Caco-2 (cell line): ENCODE results near the gene SLC16A3. TPM values are rescaled to one million over a fixed set of nuclear protein-coding genes. Genes with fewer than 3 reads are reported as not detected.

Experiments
- BruUV-seq: library from RNA; stranded (reverse); fragments of 400-500 nt; replicated peaks from 2 replicates; lab custom pipeline; 2021; lab: Mats Ljungman, UMichigan
- CTCF ChIA-PET: fragments of 300-600 bp; sonication (Branson Sonifier 250); formaldehyde crosslinking; loops from one replicate; lab custom pipeline; 2022; ENCODE audit warnings: antibody characterized with exemption; lab: Charles Lee
- POLR2A ChIA-PET: fragments of 300-600 bp; sonication (Branson Sonifier 250); formaldehyde crosslinking; loops from one replicate; lab custom pipeline; 2022; ENCODE audit warnings: antibody characterized with exemption; lab: Charles Lee
- DNase-seq, 2 experiments: peaks; one replicate each; pipeline versions ENCODE4 v3.0.0 to v3.0.0-alpha.2; 2020 to 2022
- H3K27me3 ChIP-seq: replicated peaks from 2 replicates; pipeline ENCODE4 v1.6.0; 2011; ENCODE audit warnings: low read length; ENCODE audit not compliant: control insufficient read depth, insufficient read depth
- H3K36me3 ChIP-seq: 2 replicates; pipeline ENCODE4 v1.5.1; 2011; ENCODE audit warnings: low read length; ENCODE audit not compliant: control insufficient read depth, insufficient read depth
- H3K4me1 ChIP-seq: fragments of 250-450 bp; sonication (Bioruptor Pico); 2 replicates; pipeline ENCODE4 v1.5.1; 2020; ENCODE audit warnings: mild to moderate bottlenecking
- H3K4me3 ChIP-seq: 2 replicates; pipeline ENCODE4 v1.5.1; 2011; ENCODE audit warnings: low read depth, mild to moderate bottlenecking, control low read depth, low read length
- H3K9me3 ChIP-seq: fragments of 250-450 bp; sonication (Bioruptor Pico); 2 replicates; pipeline ENCODE4 v1.5.1; 2020; ENCODE audit warnings: mild to moderate bottlenecking, moderate library complexity
- H3K27ac Mint-ChIP-seq: one replicate; pipeline ENCODE4 v1.8.0; 2022; ENCODE audit warnings: mixed read lengths; ENCODE audit not compliant: unreplicated experiment
- H3K27me3 Mint-ChIP-seq: one replicate; pipeline ENCODE4 v1.8.0; 2022; ENCODE audit warnings: mixed read lengths; ENCODE audit not compliant: insufficient read depth, unreplicated experiment
- H3K36me3 Mint-ChIP-seq: one replicate; pipeline ENCODE4 v1.8.0; 2022; ENCODE audit warnings: mild to moderate bottlenecking, mixed read lengths; ENCODE audit not compliant: insufficient read depth, unreplicated experiment
- H3K4me1 Mint-ChIP-seq: one replicate; pipeline ENCODE4 v1.8.0; 2022; ENCODE audit warnings: low read depth, mixed read lengths; ENCODE audit not compliant: unreplicated experiment
- H3K4me3 Mint-ChIP-seq: one replicate; pipeline ENCODE4 v1.8.0; 2022; ENCODE audit warnings: mild to moderate bottlenecking, moderate library complexity, mixed read lengths; ENCODE audit not compliant: unreplicated experiment
- H3K9me3 Mint-ChIP-seq: one replicate; pipeline ENCODE4 v1.8.0; 2022; ENCODE audit warnings: mixed read lengths; ENCODE audit not compliant: unreplicated experiment
- intact Hi-C: fragments of 100-400 bp; cut with micrococcal nuclease; formaldehyde crosslinking; loops from one replicate; pipeline ENCODE4 v1.10.0; 2022; ENCODE audit not compliant: unreplicated experiment
- total RNA-seq: library from RNA; stranded (reverse); gene quantifications from 2 replicates; pipeline ENCODE4 v1.2.3, GENCODE V29; 2022
- TF ChIP-seq, protein P1 (sequence below), 2 experiments: fragments of 200-600 bp in 1 of 2; IDR thresholded peaks; 1 replicate in 1 of 2; 2 replicates in 1 of 2; pipeline versions ENCODE4 v1.5.1 to v1.8.0; 2011 to 2022; ENCODE audit warnings: antibody characterized with exemption in 1 of 2, control low read depth in 1 of 2, inconsistent platforms in 1 of 2, low read depth in 1 of 2, low read length in 1 of 2, mild to moderate bottlenecking in 1 of 2, moderate library complexity in 1 of 2; ENCODE audit not compliant: insufficient read depth in 1 of 2, severe bottlenecking in 1 of 2, unreplicated experiment in 1 of 2

SLC16A3 gene
- total RNA-seq, 1 experiment from 2014 or later, result 13.1 TPM

GRCh38 chr17:82245134-82246039 is 16.5 kb downstream of the SLC16A3 start:
- no TSS peak for BruUV-seq
- Histone ChIP-seq H3K4me1 (no peaks in the 10 kb centered on the region), H3K4me3 (no peak overlapping the region), H3K36me3 (peaks cover 15% of the 10 kb centered on the region), H3K27me3 (no peaks in the 10 kb centered on the region), H3K9me3 (no peaks in the 10 kb centered on the region)
- no peak overlapping the region for H3K27ac Mint-ChIP-seq
- intact Hi-C loops, result no loop called here
- CTCF ChIA-PET, result interaction anchor here (0.7 kb wide), 1 partner anchor 10 kb away, joined by 3 read pairs; no protein-coding TSS in a partner anchor
- no peaks in the 10 kb centered on the region for H3K9me3 Mint-ChIP-seq
- no peak overlapping the region for H3K4me3 Mint-ChIP-seq
- H3K4me1 Mint-ChIP-seq, result peaks cover 13% of the 10 kb centered on the region
- POLR2A ChIA-PET, result no interaction called here
- peaks cover 97% of the 10 kb centered on the region for H3K36me3 Mint-ChIP-seq
- no peaks in the 10 kb centered on the region for H3K27me3 Mint-ChIP-seq
- TF ChIP-seq, protein P1, sequence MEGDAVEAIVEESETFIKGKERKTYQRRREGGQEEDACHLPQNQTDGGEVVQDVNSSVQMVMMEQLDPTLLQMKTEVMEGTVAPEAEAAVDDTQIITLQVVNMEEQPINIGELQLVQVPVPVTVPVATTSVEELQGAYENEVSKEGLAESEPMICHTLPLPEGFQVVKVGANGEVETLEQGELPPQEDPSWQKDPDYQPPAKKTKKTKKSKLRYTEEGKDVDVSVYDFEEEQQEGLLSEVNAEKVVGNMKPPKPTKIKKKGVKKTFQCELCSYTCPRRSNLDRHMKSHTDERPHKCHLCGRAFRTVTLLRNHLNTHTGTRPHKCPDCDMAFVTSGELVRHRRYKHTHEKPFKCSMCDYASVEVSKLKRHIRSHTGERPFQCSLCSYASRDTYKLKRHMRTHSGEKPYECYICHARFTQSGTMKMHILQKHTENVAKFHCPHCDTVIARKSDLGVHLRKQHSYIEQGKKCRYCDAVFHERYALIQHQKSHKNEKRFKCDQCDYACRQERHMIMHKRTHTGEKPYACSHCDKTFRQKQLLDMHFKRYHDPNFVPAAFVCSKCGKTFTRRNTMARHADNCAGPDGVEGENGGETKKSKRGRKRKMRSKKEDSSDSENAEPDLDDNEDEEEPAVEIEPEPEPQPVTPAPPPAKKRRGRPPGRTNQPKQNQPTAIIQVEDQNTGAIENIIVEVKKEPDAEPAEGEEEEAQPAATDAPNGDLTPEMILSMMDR (IDR thresholded peaks at IDR 0.05; ENCODE audit: insufficient read depth in 1 of 2, low read depth in 1 of 2, low read length in 1 of 2, severe bottlenecking in 1 of 2, unreplicated experiment in 1 of 2), result no peak
- no peak for DNase-seq

DNA sequence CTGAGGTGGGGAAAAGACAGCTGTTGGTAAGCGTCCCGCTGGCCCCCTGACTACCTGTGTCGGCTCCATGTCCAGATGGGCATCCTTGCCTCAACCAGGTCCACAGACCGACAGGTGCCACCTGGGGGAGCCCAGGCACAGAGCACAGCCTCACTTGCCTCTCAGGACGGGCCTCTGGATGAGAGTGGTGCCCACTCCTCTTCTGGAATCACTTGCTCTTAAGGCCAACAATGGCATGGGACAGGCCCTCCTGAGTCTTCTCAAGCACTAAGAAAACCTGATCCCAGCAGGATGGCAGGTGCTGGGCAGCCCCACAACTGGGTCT is 17.2 kb downstream of the SLC16A3 start:
- no peak for DNase-seq
- peaks cover 17% of the 10 kb centered on the region for H3K36me3 ChIP-seq
- TF ChIP-seq, protein P1 (IDR thresholded peaks at IDR 0.05; ENCODE audit: insufficient read depth in 1 of 2, low read depth in 1 of 2, low read length in 1 of 2, severe bottlenecking in 1 of 2, unreplicated experiment in 1 of 2), result no peak
- no peaks in the 10 kb centered on the region for H3K27me3 ChIP-seq
- no peaks in the 10 kb centered on the region for H3K4me1 ChIP-seq
- peaks cover 97% of the 10 kb centered on the region for H3K36me3 Mint-ChIP-seq
- H3K4me3 Mint-ChIP-seq, result no peak overlapping the region
- no peak overlapping the region for H3K4me3 ChIP-seq
- no peaks in the 10 kb centered on the region for H3K27me3 Mint-ChIP-seq
- ChIA-PET POLR2A (no interaction called here), CTCF (no interaction called here)
- intact Hi-C loops, result no loop called here
- H3K4me1 Mint-ChIP-seq, result peaks cover 13% of the 10 kb centered on the region
- H3K9me3 Mint-ChIP-seq, result no peaks in the 10 kb centered on the region
- H3K9me3 ChIP-seq, result no peaks in the 10 kb centered on the region
- BruUV-seq, result no TSS peak
- no peak overlapping the region for H3K27ac Mint-ChIP-seq

GRCh38 chr17:82246365-82247181 is 17.7 kb downstream of the SLC16A3 start:
- Histone ChIP-seq H3K4me1 (no peaks in the 10 kb centered on the region), H3K4me3 (no peak overlapping the region), H3K36me3 (peaks cover 20% of the 10 kb centered on the region), H3K27me3 (no peaks in the 10 kb centered on the region), H3K9me3 (no peaks in the 10 kb centered on the region)
- H3K4me1 Mint-ChIP-seq, result peaks cover 13% of the 10 kb centered on the region
- intact Hi-C loops, result no loop called here
- H3K9me3 Mint-ChIP-seq, result no peaks in the 10 kb centered on the region
- POLR2A ChIA-PET, result no interaction called here
- no peak overlapping the region for H3K27ac Mint-ChIP-seq
- TF ChIP-seq, protein P1 (IDR thresholded peaks at IDR 0.05; ENCODE audit: insufficient read depth in 1 of 2, low read depth in 1 of 2, low read length in 1 of 2, severe bottlenecking in 1 of 2, unreplicated experiment in 1 of 2), result no peak
- peaks cover 97% of the 10 kb centered on the region for H3K36me3 Mint-ChIP-seq
- CTCF ChIA-PET, result interaction anchor here (0.6 kb wide), 1 partner anchor 211 kb away, joined by 6 read pairs; no protein-coding TSS in a partner anchor
- no peak overlapping the region for H3K4me3 Mint-ChIP-seq
- H3K27me3 Mint-ChIP-seq, result no peaks in the 10 kb centered on the region
- BruUV-seq, result no TSS peak
- DNase-seq, result no peak
